Activated naive CD4-positive, alpha-beta T cell treated with anti-CD3 and anti-CD28 coated beads, Interleukin-2, amount 50 U/mL, for 72 hours (primary cell): Measurements from ENCODE around the gene RNF112. TPM values are rescaled to one million over a fixed set of nuclear protein-coding genes. Genes with fewer than 3 reads are reported as not detected.

Experiments used
- ATAC-seq, 2 donors: fragments of 150-1000 bp; cut with Tn5 transposase; 2 replicates each; pipeline ENCODE4 v1.10.0; 2021; ENCODE audit warnings: mild to moderate bottlenecking in 2 of 2, moderate library complexity in 2 of 2
- DNase-seq, 2 donors: peaks; one replicate each; pipeline ENCODE4 v3.0.0; 2021 to 2022; ENCODE audit warnings: low spot score in 2 of 2
- H3K27ac Mint-ChIP-seq, 2 donors: one replicate each; pipeline ENCODE4 v1.8.0; 2022; ENCODE audit warnings: mild to moderate bottlenecking in 2 of 2, mixed read lengths in 2 of 2
- H3K36me3 Mint-ChIP-seq, 2 donors: one replicate each; pipeline ENCODE4 v1.8.0; 2022; ENCODE audit warnings: mixed read lengths in 2 of 2
- H3K9me3 Mint-ChIP-seq, 2 donors: one replicate each; pipeline ENCODE4 v1.8.0; 2022; ENCODE audit warnings: mixed read lengths in 2 of 2
- total RNA-seq, 2 donors: library from RNA; stranded (reverse); gene quantifications; one replicate each; pipeline ENCODE4 v1.2.3, GENCODE V29; 2022

Gene RNF112
- total RNA-seq, 2 donors from 2014 or later, result 0.71 to 0.84 TPM

DNA sequence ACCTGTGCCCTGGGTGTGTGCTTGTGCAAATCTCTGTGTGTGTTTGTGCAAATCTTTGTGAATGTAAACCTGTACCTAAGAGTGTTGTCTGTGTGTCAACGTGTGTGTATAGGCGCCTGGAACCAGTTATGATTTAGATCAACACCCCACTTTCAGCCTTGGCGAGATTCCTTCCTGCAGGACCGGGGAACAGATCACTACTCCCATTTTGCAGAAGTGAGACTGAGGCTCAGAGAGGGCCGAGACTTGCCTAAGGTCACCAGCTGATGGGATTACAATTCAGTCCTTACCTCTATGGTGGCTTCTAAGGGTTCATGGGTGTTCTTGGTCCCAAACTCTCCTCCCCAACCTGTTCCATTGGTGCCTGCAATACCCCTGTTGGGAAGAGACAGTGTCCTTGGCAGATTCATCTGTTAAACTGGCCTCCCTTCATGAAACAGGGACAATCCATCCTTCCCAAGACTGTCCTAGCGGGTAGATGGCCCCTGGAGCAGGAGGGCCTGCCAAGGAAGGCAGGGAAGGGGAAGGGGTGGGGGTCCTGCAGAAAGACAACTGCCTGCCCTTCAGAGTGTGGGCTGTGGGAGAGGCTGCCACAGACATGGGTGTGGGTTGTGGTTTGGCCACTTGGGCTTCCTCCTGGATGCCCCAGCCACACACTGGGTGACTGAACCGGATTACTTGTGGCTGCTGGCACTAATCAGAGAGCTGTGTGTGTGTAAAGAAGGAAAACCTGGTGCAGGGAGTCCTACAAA lies 39.6 kb upstream of the RNF112 start:
- DNase-seq (peak in 1 of 2 donors; percentile 43), ATAC-seq (no peak)
- Mint-ChIP-seq H3K27ac (no peak overlapping the region), H3K36me3 (no peaks in the 10 kb centered on the region), H3K9me3 (no peaks in the 10 kb centered on the region)

DNA sequence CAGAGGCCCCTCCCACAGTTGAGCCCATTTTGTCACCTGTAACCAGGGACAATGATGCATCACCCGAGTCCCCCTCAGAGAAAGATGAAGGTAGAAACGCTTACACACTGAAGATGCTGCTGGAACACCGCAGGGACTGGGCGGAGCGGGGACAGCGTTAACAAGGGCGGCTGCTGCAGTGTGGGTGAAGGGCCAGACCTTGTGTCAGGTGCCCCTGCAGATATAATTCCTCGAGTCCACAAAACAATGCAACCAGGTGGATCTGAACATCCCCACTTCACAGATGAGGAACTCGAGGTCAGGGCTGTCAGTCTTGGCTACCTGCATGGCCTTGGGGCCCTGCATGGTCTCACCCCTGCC lies 39.0 kb upstream of the RNF112 start:
- Mint-ChIP-seq H3K9me3 (no peaks in the 10 kb centered on the region), H3K27ac (no peak overlapping the region), H3K36me3 (no peaks in the 10 kb centered on the region)
- DNase-seq, result no peak
- ATAC-seq, result no peak

DNA sequence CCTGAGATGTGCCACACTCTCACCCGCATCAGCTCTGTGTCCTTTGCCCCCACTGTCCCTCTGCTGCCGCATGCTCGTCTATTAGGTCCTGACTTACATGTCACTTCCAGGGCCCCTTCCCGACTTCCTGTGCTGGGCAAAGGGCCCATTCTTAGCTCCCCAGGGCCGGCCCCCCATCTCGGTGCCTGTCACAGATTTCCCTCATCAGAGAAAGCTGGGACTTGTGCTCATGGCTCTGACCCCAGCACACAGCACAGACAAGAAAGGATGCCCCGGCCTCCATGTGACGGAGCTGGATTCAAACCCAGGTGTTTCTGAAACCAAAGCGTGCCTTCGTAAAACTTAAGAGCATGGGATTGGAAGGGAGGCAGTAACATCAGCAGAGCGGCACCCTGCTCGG lies 38.6 kb upstream of the RNF112 start:
- ATAC-seq, result no peak
- no peak for DNase-seq
- H3K36me3 Mint-ChIP-seq, result no peaks in the 10 kb centered on the region
- H3K9me3 Mint-ChIP-seq, result no peaks in the 10 kb centered on the region
- H3K27ac Mint-ChIP-seq, result no peak overlapping the region

DNA sequence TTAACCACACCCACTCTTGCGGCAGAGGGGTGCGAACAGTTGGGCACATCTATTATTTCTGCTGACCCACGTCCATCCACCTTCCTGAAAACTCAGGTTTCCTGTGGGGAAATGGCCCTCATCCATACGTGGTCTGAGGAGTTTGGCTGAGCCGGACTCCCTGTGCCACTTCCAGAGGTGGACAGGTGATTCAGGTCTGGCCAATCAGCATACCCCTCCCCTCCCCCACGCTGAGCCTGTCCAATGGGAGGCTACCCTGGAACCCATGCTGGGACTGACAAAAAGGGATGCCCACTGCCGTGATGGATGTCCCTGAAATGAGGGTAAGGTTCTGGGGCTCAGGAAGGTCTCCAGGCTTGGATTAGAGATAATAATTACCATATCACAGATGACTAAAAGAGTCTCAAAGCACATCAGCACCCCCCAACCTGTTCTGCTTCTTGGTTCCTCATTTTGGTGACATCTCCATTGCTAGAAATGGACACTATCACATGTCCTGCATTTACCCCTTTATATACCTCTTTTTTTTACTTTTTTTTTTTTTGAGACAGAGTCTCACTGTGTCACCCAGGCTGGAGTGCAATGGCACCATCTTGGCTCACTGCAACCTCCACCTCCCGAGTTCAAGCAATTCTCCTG lies 38.0 kb upstream of the RNF112 start:
- DNase-seq, result no peak
- Mint-ChIP-seq H3K27ac (no peak overlapping the region), H3K9me3 (no peaks in the 10 kb centered on the region), H3K36me3 (no peaks in the 10 kb centered on the region)
- no peak for ATAC-seq

DNA sequence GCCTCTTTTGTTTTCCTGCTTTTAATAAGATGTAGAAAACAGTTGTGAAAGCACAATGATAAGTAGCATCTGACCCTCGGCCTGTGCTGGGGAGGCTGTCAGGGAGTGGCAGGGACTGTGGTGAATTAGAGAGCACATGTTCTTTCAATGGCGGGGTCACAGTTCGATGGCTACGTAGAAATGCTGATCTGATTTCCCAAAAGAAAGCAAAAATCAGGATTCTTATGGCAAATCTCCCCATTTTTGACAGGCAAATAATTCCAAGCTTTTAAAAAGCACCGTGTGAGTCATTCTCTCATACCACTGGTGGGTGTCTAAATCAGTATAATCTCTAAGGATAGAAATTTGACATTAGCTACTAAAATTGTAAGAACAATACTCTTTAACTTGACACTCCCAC lies 36.9 kb upstream of the RNF112 start:
- no peak overlapping the region for H3K27ac Mint-ChIP-seq
- DNase-seq (no peak), ATAC-seq (no peak)
- no peaks in the 10 kb centered on the region for H3K9me3 Mint-ChIP-seq
- peaks cover 0 to 2% of the 10 kb centered on the region in 2 donors for H3K36me3 Mint-ChIP-seq

DNA sequence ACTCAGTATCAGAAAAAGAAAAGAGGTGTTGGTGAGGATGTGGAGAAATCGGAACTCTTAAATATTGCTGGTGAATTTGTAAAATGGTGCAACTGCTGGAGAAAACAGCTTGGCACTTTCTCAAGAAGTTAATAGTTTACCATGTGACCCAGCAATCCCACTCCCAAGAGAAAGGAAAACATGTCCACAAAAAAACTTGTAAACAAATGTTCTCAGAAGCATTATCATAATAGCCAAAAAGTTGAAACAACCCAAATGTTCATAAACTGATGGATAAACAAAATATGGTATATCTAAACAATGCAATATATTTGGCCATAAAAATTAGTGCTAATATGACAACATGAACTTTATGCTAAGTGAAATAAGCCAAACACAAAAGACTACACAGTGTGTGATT lies 35.3 kb upstream of the RNF112 start:
- H3K36me3 Mint-ChIP-seq, result peaks cover 0 to 14% of the 10 kb centered on the region in 2 donors
- no peak overlapping the region for H3K27ac Mint-ChIP-seq
- DNase-seq, result no peak
- ATAC-seq, result no peak
- H3K9me3 Mint-ChIP-seq, result no peaks in the 10 kb centered on the region

DNA sequence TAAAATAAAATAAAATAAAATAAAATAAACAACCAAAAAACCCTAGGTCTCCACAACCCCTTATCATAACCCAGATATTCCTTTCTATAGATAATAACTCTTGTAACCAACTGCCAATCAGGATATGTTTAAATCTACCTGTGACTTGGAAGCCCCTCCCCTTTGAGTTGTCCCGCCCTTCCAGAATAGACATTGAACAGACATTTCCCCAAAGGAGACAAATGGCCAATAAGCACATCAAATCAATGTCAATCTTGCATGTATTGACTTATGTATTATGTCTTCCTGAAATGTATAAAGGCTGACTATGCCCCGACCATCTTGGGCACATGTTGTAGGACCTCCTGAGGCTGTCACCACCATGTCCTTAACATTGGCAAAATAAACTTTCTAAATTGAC lies 34.2 kb upstream of the RNF112 start:
- Mint-ChIP-seq H3K9me3 (no peaks in the 10 kb centered on the region), H3K36me3 (peaks cover 5 to 21% of the 10 kb centered on the region in 2 donors), H3K27ac (peak overlapping the region; percentile 29 to 82)
- DNase-seq, result peak in 1 of 2 donors; percentile 11
- ATAC-seq, result no peak

DNA sequence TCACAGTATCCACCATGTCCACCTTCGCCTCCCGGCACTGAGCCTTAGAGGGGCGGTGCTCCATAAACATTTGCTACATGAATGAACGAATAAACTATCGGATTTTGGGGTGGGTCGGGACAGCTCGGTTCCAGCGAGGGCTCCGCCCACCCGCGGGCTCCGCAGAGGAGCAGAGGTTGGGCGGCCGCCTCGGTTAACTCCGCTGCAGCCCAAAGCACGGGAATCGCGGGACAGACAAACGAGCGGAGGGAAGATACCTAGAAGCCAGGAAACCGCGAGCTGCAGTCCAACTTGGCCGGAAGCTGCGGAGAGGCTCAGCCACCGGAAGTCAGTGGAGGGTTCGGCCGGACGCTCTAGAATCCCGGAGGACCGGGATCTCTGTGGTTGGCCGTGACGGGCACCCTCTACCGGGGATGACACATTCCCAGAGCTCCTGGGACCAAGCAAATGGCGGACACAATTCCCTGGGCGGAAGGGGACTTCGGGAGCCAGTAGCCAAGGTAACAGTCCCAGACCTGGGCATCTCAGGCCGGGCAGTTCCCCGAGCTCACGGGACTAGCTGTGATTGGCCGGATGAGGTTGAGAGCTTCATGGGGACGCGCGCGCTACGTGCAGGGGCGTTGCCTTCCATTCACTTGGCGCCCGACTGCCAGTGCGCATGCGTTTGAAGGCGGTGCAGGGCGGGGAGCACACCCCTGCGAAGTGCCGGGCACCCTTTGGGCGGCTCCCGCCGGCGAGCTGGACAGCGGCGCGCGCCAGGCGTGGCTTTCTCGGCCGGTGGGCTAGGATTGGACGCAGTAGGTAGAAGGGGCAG lies 33.2 kb upstream of the RNF112 start:
- peak overlapping the region; percentile 82 to 98 for H3K27ac Mint-ChIP-seq
- ATAC-seq, result peak; percentile 91 to 94
- peaks cover 5 to 21% of the 10 kb centered on the region in 2 donors for H3K36me3 Mint-ChIP-seq
- DNase-seq, result peak; percentile 96 to 99
- H3K9me3 Mint-ChIP-seq, result no peaks in the 10 kb centered on the region

DNA sequence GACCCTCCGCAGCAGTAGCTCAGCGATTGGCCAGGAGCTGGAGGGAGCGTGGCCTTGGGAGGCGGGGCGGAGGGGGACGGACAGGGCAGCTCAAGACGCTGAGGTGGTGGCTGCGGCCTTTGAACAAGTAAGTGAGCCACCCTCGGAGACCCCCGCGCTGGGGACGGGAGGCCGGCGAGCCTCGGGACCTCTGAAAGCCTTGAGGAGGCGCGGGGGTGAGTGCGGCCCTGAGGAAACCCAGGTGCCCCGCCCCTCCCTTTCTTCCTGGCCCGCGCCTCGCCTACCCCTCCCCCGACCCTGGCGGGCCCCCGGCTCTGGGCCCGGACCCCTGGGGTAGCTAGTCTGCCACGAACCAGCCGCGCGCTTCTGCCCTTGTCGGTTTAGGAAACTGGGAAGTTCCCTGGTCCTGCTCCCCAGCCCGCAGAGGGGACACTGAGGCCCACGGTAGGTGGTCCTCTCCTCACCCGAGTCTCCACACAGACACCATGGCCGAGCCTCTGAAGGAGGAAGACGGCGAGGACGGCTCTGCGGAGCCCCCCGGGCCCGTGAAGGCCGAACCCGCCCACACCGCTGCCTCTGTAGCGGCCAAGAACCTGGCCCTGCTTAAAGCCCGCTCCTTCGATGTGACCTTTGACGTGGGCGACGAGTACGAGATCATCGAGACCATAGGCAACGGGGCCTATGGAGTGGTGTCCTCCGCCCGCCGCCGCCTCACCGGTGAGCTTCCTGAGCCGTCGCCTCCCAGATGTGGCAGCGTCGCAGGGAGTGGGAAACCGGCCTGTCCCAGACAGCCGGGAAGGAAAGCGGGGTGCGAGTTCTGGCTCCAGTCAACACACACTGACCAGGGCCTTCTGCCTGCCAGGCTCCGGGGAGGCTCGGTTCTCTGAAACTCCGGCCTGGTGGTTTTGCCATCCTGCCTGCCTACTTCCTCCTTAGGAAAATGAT lies 32.3 kb upstream of the RNF112 start, which contains the start of gene MAPK7:
MAPK7 (plus strand) TSS at position 83 of the 945 bp plus-strand sequence; CDS start at position 486, 403 bp downstream.
- Mint-ChIP-seq H3K36me3 (peaks cover 5 to 21% of the 10 kb centered on the region in 2 donors), H3K27ac (peak within 1 kb of the TSS; percentile 82 to 98), H3K9me3 (no peaks in the 10 kb centered on the region)
- DNase-seq (no peak), ATAC-seq (peak in 1 of 2 donors; percentile 15)

DNA sequence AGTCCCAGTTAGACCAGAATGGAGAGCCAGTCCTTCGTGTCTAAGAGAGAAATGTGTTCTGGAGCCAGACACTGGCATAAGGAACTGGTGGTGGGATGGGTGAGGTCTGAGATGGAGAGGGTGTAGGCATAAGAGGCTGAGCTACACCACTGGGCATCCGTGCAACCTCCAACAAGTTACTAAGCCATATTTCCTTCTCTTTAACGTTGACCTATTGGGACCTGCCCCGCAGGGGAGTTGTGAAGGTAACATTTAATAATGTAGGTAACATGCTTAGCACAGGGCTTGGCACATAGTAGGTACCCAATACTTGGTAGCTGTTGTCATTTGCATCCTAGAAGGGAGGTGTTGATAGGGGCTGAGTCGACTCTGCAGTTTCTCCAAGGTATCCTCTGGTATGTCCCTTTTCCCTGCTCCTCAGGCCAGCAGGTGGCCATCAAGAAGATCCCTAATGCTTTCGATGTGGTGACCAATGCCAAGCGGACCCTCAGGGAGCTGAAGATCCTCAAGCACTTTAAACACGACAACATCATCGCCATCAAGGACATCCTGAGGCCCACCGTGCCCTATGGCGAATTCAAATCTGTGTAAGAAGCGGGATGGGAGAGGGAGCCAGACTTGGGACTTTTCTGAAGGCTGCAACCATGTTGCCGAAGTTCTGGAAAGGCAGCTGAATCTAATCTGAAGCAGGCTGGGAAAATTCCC lies 31.5 kb upstream of the RNF112 start:
- DNase-seq (no peak), ATAC-seq (no peak)
- no peaks in the 10 kb centered on the region for H3K9me3 Mint-ChIP-seq
- H3K27ac Mint-ChIP-seq, result peak overlapping the region; percentile 68 to 82
- H3K36me3 Mint-ChIP-seq, result peaks cover 5 to 21% of the 10 kb centered on the region in 2 donors

DNA sequence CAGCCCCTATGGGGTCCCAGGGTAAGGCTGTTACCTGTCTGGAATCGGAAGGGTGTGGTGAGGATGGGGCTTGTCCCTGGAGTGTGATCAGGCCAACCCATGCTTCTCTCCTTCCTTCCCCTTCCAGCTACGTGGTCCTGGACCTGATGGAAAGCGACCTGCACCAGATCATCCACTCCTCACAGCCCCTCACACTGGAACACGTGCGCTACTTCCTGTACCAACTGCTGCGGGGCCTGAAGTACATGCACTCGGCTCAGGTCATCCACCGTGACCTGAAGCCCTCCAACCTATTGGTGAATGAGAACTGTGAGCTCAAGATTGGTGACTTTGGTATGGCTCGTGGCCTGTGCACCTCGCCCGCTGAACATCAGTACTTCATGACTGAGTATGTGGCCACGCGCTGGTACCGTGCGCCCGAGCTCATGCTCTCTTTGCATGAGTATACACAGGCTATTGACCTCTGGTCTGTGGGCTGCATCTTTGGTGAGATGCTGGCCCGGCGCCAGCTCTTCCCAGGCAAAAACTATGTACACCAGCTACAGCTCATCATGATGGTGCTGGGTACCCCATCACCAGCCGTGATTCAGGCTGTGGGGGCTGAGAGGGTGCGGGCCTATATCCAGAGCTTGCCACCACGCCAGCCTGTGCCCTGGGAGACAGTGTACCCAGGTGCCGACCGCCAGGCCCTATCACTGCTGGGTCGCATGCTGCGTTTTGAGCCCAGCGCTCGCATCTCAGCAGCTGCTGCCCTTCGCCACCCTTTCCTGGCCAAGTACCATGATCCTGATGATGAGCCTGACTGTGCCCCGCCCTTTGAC lies 30.3 kb upstream of the RNF112 start:
- no peaks in the 10 kb centered on the region for H3K9me3 Mint-ChIP-seq

DNA sequence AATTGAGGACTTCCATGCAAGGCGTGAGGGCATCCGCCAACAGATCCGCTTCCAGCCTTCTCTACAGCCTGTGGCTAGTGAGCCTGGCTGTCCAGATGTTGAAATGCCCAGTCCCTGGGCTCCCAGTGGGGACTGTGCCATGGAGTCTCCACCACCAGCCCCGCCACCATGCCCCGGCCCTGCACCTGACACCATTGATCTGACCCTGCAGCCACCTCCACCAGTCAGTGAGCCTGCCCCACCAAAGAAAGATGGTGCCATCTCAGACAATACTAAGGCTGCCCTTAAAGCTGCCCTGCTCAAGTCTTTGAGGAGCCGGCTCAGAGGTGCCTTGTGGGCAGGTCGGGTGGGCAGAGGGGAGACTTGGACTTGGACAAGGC lies 29.7 kb upstream of the RNF112 start:
- DNase-seq (no peak), ATAC-seq (no peak)
- Mint-ChIP-seq H3K27ac (no peak overlapping the region), H3K36me3 (peaks cover 5 to 21% of the 10 kb centered on the region in 2 donors), H3K9me3 (no peaks in the 10 kb centered on the region)

More for the DNA sequence above, 30.3 kb upstream of the RNF112 start:
- ATAC-seq (no peak), DNase-seq (no peak)
- H3K27ac Mint-ChIP-seq, result no peak overlapping the region
- peaks cover 5 to 21% of the 10 kb centered on the region in 2 donors for H3K36me3 Mint-ChIP-seq

DNA sequence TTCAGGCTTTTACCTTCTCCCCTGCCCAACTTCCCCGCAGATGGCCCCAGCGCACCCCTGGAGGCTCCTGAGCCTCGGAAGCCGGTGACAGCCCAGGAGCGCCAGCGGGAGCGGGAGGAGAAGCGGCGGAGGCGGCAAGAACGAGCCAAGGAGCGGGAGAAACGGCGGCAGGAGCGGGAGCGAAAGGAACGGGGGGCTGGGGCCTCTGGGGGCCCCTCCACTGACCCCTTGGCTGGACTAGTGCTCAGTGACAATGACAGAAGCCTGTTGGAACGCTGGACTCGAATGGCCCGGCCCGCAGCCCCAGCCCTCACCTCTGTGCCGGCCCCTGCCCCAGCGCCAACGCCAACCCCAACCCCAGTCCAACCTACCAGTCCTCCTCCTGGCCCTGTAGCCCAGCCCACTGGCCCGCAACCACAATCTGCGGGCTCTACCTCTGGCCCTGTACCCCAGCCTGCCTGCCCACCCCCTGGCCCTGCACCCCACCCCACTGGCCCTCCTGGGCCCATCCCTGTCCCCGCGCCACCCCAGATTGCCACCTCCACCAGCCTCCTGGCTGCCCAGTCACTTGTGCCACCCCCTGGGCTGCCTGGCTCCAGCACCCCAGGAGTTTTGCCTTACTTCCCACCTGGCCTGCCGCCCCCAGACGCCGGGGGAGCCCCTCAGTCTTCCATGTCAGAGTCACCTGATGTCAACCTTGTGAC lies 29.1 kb upstream of the RNF112 start:
- ATAC-seq (no peak), DNase-seq (peak in 1 of 2 donors; percentile 49)

More for the DNA sequence above, 29.1 kb upstream of the RNF112 start:
- H3K36me3 Mint-ChIP-seq, result peaks cover 5 to 21% of the 10 kb centered on the region in 2 donors
- no peaks in the 10 kb centered on the region for H3K9me3 Mint-ChIP-seq
- H3K27ac Mint-ChIP-seq, result no peak overlapping the region
